Neural cell (in vitro differentiated cells): Measurements from ENCODE around the gene TK2. TPM values are rescaled to one million over a fixed set of nuclear protein-coding genes. Genes with fewer than 3 reads are reported as not detected.

Experiments
- H2AFZ ChIP-seq: fragments of 200-600, 300-800 bp; sonication (generic), shearing (Covaris generic); 2 replicates; pipeline ENCODE4 v1.6.0; 2014; ENCODE audit warnings: low read depth, mild to moderate bottlenecking, antibody characterized with exemption, low read length, moderate library complexity
- H3F3A ChIP-seq: fragments of 200-600 bp; shearing (Covaris generic); 2 replicates; pipeline ENCODE4 v1.6.1; 2016; ENCODE audit warnings: mild to moderate bottlenecking, moderate library complexity, mixed read lengths, antibody characterized with exemption, low read length; ENCODE audit not compliant: insufficient read depth, poor library complexity, severe bottlenecking
- H3K27ac ChIP-seq: fragments of 200-600, 300-800 bp; sonication (generic), shearing (Covaris generic); 2 replicates; pipeline ENCODE4 v1.5.1; 2014; ENCODE audit warnings: mild to moderate bottlenecking, low read length, moderate library complexity
- H3K27me3 ChIP-seq: fragments of 300-800, 200-600 bp; sonication (generic), shearing (Covaris generic); 2 replicates; pipeline ENCODE4 v1.6.0; 2014; ENCODE audit warnings: mild to moderate bottlenecking, low read depth, low read length, moderate library complexity; ENCODE audit not compliant: insufficient read depth
- H3K36me3 ChIP-seq: fragments of 300-800, 200-600 bp; sonication (generic), shearing (Covaris generic); 2 replicates; pipeline ENCODE4 v1.5.1; 2014; ENCODE audit warnings: mild to moderate bottlenecking, antibody characterized with exemption, low read length, moderate library complexity; ENCODE audit not compliant: insufficient read depth
- H3K4me2 ChIP-seq: fragments of 300-800, 200-600 bp; sonication (generic), shearing (Covaris generic); 2 replicates; pipeline ENCODE4 v1.6.0; 2014; ENCODE audit warnings: mild to moderate bottlenecking, low read length
- H3K4me3 ChIP-seq: fragments of 300-800, 200-600 bp; sonication (generic), shearing (Covaris generic); 2 replicates; pipeline ENCODE4 v1.5.1; 2014; ENCODE audit warnings: mild to moderate bottlenecking, low read length, moderate library complexity
- H3K79me2 ChIP-seq: fragments of 200-600 bp; shearing (Covaris generic); replicated peaks from 2 replicates; pipeline ENCODE4 v1.6.0; 2014; ENCODE audit warnings: mild to moderate bottlenecking, low read length, moderate library complexity; ENCODE audit not compliant: insufficient read depth
- H3K9ac ChIP-seq: fragments of 300-800, 200-600 bp; sonication (generic), shearing (Covaris generic); 2 replicates; pipeline ENCODE4 v1.6.1; 2016; ENCODE audit warnings: mild to moderate bottlenecking, low read length, mixed read lengths
- H3K9me2 ChIP-seq: fragments of 200-600 bp; shearing (Covaris generic); 2 replicates; pipeline ENCODE4 v1.6.1; 2016; ENCODE audit warnings: mild to moderate bottlenecking, low read length, mixed read lengths; ENCODE audit not compliant: insufficient read depth
- H3K9me3 ChIP-seq: fragments of 200-600, 300-800 bp; sonication (generic), shearing (Covaris generic); 2 replicates; pipeline ENCODE4 v1.6.1; 2016; ENCODE audit warnings: mild to moderate bottlenecking, mixed run types, low read length, moderate library complexity, mixed read lengths
- H4K20me1 ChIP-seq: fragments of 200-600 bp; shearing (Covaris generic); 2 replicates; pipeline ENCODE4 v1.6.1; 2016; ENCODE audit warnings: mild to moderate bottlenecking, mixed run types; ENCODE audit not compliant: insufficient read depth
- EP300 ChIP-seq: fragments of 450-650 bp; conservative IDR thresholded peaks from 2 replicates; pipeline ENCODE4 v1.6.1; 2014; ENCODE audit warnings: antibody characterized with exemption, mild to moderate bottlenecking, moderate library complexity; ENCODE audit not compliant: poor library complexity, severe bottlenecking
- EZH2 ChIP-seq: fragments of 200-600, 300-800 bp; shearing (Covaris generic), sonication (generic); IDR thresholded peaks from 2 replicates; pipeline ENCODE4 v1.6.1; 2014; ENCODE audit warnings: antibody characterized with exemption, low read length, borderline replicate concordance, mild to moderate bottlenecking; ENCODE audit not compliant: insufficient read depth, poor library complexity, severe bottlenecking
- MXI1 ChIP-seq: fragments of 450-650 bp; conservative IDR thresholded peaks from 2 replicates; pipeline ENCODE4 v1.6.1; 2014; ENCODE audit warnings: antibody characterized with exemption, mild to moderate bottlenecking; ENCODE audit not compliant: poor library complexity, severe bottlenecking
- POLR2AphosphoS5 ChIP-seq: IDR thresholded peaks from 2 replicates; pipeline ENCODE4 v1.6.1; 2012
- RAD21 ChIP-seq: fragments of 450-650 bp; conservative IDR thresholded peaks from 2 replicates; pipeline ENCODE4 v1.6.1; 2014; ENCODE audit warnings: antibody characterized with exemption, mild to moderate bottlenecking, moderate library complexity
- SMC3 ChIP-seq: fragments of 450-650 bp; conservative IDR thresholded peaks from 2 replicates; pipeline ENCODE4 v1.6.1; 2014; ENCODE audit warnings: antibody characterized with exemption, mild to moderate bottlenecking, moderate library complexity; ENCODE audit not compliant: poor library complexity
- TAF1 ChIP-seq: IDR thresholded peaks from 2 replicates; pipeline ENCODE4 v1.6.1; 2012; ENCODE audit warnings: low read depth
- polyA plus RNA-seq: library from polyadenylated mRNA; depleted of rRNA; stranded (reverse); fragments of >200 nt; gene quantifications from 2 replicates; pipeline ENCODE4 v1.2.3, GENCODE V29; 2014
- TF ChIP-seq, protein P1 (sequence below): IDR thresholded peaks from 2 replicates; pipeline ENCODE4 v1.6.1; 2012; ENCODE audit warnings: borderline replicate concordance
- TF ChIP-seq, protein P2 (sequence below): fragments of 450-650 bp; IDR thresholded peaks from 2 replicates; pipeline ENCODE4 v1.5.1; 2014; ENCODE audit warnings: antibody characterized with exemption, mild to moderate bottlenecking, moderate library complexity; ENCODE audit not compliant: poor library complexity, severe bottlenecking

TK2 gene
- polyA plus RNA-seq, 1 donor from 2014 or later, result 15.9 TPM

DNA sequence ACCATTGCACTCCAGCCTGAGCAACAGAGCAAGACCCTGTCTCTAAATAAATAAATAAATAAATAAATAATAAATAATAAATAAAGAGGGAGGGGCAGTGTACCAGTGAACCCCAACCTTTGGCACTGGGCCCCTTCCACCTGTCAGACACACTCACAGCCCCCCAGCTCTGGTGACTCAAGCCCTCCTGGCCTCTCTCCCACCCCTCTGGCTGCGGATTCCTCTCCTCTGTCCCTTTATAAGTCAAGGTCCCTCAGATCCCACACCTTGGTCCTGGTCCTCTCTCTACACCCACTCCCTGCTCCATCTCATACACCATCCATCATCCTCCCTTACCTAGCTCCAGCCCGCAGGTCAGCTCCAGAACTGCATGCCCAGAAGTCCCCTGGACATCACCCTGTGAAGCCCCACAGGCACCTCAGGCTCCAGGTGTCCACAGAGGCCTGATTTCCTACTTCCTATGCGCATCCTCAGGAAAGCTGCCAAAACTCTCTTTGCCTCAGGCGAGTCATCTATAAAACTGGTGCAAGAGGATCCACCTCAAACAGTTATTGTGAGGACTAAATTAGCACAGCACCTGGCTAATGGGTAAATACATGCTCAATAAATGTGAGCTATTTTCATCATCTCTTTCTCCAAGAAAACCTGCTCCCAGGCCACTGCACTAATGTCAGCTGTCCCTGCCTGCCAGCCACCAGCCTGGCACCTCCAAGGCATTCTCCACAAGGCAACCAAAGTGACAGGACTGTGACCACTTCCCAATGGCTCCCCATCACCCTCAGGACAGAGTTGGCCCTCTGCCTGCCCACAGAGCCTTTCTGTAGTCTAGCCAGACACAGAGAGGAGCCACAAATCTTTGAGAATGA is 76.0 kb downstream of the TK2 start:
- no peaks in the 10 kb centered on the region for H3K27me3 ChIP-seq
- H3F3A ChIP-seq, result no peaks in the 10 kb centered on the region
- H3K9me3 ChIP-seq, result no peaks in the 10 kb centered on the region
- no peak overlapping the region for H3K4me2 ChIP-seq
- no peaks in the 10 kb centered on the region for H3K9me2 ChIP-seq
- TF ChIP-seq MXI1 (no peak), RAD21 (no peak)
- H2AFZ ChIP-seq, result no peak overlapping the region
- H4K20me1 ChIP-seq, result no peaks in the 10 kb centered on the region
- no peaks in the 10 kb centered on the region for H3K36me3 ChIP-seq
- no peak overlapping the region for H3K4me3 ChIP-seq
- H3K9ac ChIP-seq, result no peak overlapping the region
- no peak overlapping the region for H3K27ac ChIP-seq
- no peaks in the 10 kb centered on the region for H3K79me2 ChIP-seq

DNA sequence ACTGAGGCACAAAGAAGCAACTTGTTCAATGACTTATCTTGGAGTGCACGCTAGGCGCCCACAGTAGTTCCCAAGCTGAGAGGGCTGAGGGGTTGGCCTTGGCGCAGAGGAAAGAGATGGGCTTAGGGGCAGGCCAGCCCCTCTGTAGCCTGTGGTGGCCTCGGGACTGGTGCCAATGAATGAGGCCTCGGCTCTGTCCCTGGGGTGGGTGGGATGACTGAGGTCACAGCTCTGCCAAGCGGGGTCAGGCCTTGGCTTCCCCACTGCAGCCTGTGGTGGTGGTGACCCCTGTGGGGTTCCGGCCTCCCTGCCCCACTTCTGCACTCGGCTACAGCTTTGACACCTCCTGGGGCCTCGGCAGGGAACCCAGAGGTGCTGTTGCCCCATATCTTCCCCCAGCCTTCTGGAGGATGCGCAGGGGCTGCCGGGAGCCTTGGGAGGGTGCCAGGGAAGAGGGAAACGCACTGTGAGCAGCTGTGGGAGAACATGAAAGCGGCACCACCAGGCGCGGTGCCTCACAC is 76.8 kb downstream of the TK2 start:
- no peak overlapping the region for H3K4me2 ChIP-seq
- no peaks in the 10 kb centered on the region for H3K27me3 ChIP-seq
- no peaks in the 10 kb centered on the region for H4K20me1 ChIP-seq
- H3K9me3 ChIP-seq, result no peaks in the 10 kb centered on the region
- no peak overlapping the region for H2AFZ ChIP-seq
- H3K36me3 ChIP-seq, result no peaks in the 10 kb centered on the region
- no peak overlapping the region for H3K4me3 ChIP-seq
- no peak overlapping the region for H3K9ac ChIP-seq
- no peaks in the 10 kb centered on the region for H3K79me2 ChIP-seq
- H3K27ac ChIP-seq, result no peak overlapping the region
- TF ChIP-seq EP300, result no peak
- TF ChIP-seq, protein P1, sequence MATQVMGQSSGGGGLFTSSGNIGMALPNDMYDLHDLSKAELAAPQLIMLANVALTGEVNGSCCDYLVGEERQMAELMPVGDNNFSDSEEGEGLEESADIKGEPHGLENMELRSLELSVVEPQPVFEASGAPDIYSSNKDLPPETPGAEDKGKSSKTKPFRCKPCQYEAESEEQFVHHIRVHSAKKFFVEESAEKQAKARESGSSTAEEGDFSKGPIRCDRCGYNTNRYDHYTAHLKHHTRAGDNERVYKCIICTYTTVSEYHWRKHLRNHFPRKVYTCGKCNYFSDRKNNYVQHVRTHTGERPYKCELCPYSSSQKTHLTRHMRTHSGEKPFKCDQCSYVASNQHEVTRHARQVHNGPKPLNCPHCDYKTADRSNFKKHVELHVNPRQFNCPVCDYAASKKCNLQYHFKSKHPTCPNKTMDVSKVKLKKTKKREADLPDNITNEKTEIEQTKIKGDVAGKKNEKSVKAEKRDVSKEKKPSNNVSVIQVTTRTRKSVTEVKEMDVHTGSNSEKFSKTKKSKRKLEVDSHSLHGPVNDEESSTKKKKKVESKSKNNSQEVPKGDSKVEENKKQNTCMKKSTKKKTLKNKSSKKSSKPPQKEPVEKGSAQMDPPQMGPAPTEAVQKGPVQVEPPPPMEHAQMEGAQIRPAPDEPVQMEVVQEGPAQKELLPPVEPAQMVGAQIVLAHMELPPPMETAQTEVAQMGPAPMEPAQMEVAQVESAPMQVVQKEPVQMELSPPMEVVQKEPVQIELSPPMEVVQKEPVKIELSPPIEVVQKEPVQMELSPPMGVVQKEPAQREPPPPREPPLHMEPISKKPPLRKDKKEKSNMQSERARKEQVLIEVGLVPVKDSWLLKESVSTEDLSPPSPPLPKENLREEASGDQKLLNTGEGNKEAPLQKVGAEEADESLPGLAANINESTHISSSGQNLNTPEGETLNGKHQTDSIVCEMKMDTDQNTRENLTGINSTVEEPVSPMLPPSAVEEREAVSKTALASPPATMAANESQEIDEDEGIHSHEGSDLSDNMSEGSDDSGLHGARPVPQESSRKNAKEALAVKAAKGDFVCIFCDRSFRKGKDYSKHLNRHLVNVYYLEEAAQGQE, result no peak
- TF ChIP-seq POLR2AphosphoS5, result no peak
- no peak for TF ChIP-seq EZH2
- TF ChIP-seq TAF1, result no peak
- TF ChIP-seq, protein P2, sequence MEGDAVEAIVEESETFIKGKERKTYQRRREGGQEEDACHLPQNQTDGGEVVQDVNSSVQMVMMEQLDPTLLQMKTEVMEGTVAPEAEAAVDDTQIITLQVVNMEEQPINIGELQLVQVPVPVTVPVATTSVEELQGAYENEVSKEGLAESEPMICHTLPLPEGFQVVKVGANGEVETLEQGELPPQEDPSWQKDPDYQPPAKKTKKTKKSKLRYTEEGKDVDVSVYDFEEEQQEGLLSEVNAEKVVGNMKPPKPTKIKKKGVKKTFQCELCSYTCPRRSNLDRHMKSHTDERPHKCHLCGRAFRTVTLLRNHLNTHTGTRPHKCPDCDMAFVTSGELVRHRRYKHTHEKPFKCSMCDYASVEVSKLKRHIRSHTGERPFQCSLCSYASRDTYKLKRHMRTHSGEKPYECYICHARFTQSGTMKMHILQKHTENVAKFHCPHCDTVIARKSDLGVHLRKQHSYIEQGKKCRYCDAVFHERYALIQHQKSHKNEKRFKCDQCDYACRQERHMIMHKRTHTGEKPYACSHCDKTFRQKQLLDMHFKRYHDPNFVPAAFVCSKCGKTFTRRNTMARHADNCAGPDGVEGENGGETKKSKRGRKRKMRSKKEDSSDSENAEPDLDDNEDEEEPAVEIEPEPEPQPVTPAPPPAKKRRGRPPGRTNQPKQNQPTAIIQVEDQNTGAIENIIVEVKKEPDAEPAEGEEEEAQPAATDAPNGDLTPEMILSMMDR, result no peak
- TF ChIP-seq SMC3, result no peak
- TF ChIP-seq MXI1, result no peak
- no peak for TF ChIP-seq RAD21
- H3K9me2 ChIP-seq, result no peaks in the 10 kb centered on the region
- H3F3A ChIP-seq, result no peaks in the 10 kb centered on the region
